Keratinocyte (primary cell): ENCODE results near the gene TNNT2. TPM values are rescaled to one million over a fixed set of nuclear protein-coding genes. Genes with fewer than 3 reads are reported as not detected.

Source experiments
- DNase-seq: peaks from one replicate; pipeline ENCODE4 v3.0.0-alpha.2; 2011; ENCODE audit warnings: low read depth, missing footprints, low spot score
- FAIRE-seq: peaks from 2 replicates; lab custom pipeline; 2011; peaks lifted over from hg19 to GRCh38; lab: Jason Lieb, UNC
- H2AFZ ChIP-seq: 2 replicates; pipeline ENCODE4 v1.6.0; 2012; ENCODE audit warnings: low read length, control low read depth, inconsistent platforms; ENCODE audit not compliant: control insufficient read depth
- H3K27ac ChIP-seq: 2 replicates; pipeline ENCODE4 v1.5.1; 2011; ENCODE audit warnings: low read length; ENCODE audit not compliant: control insufficient read depth, insufficient read depth
- H3K27me3 ChIP-seq: 3 replicates; pipeline ENCODE4 v1.6.0; 2011; ENCODE audit warnings: low read length; ENCODE audit not compliant: control insufficient read depth, insufficient read depth; ENCODE audit errors: extremely low read depth
- H3K36me3 ChIP-seq, 2 experiments: 2 replicates in 1 of 2; 3 replicates in 1 of 2; pipeline ENCODE4 v1.5.1; 2011; ENCODE audit warnings: low read length in 2 of 2, mild to moderate bottlenecking in 1 of 2; ENCODE audit not compliant: control insufficient read depth in 2 of 2, insufficient read depth in 2 of 2; ENCODE audit errors: extremely low read depth in 1 of 2
- H3K4me1 ChIP-seq: 3 replicates; pipeline ENCODE4 v1.5.1; 2011; ENCODE audit warnings: low read length; ENCODE audit not compliant: control insufficient read depth, insufficient read depth; ENCODE audit errors: extremely low read depth
- H3K4me2 ChIP-seq: 3 replicates; pipeline ENCODE4 v1.6.0; 2011; ENCODE audit warnings: low read depth, low read length; ENCODE audit not compliant: control insufficient read depth, insufficient read depth; ENCODE audit errors: extremely low read depth
- H3K4me3 ChIP-seq, 3 experiments: fragments of 200-600 bp in 1 of 3; sonication (generic) in 1 of 3; 2 replicates in 2 of 3; 3 replicates in 1 of 3; pipeline ENCODE4 v1.5.1; 2011 to 2016; ENCODE audit warnings: low read length in 3 of 3, mild to moderate bottlenecking in 3 of 3, control low read depth in 2 of 3, inconsistent platforms in 1 of 3, low read depth in 1 of 3, mixed read lengths in 1 of 3, mixed run types in 1 of 3, moderate library complexity in 1 of 3; ENCODE audit not compliant: control insufficient read depth in 2 of 3, insufficient read depth in 2 of 3; ENCODE audit errors: extremely low read depth in 1 of 3
- H3K79me2 ChIP-seq: 2 replicates; pipeline ENCODE4 v1.6.0; 2012; ENCODE audit warnings: low read length; ENCODE audit not compliant: control insufficient read depth, insufficient read depth
- H3K9ac ChIP-seq: 3 replicates; pipeline ENCODE4 v1.6.0; 2011; ENCODE audit warnings: low read length; ENCODE audit not compliant: control insufficient read depth, insufficient read depth; ENCODE audit errors: extremely low read depth
- H3K9me1 ChIP-seq: 3 replicates; pipeline ENCODE4 v1.6.0; 2011; ENCODE audit warnings: low read length; ENCODE audit not compliant: control insufficient read depth, insufficient read depth; ENCODE audit errors: extremely low read depth
- H3K9me3 ChIP-seq: 2 replicates; pipeline ENCODE4 v1.5.1; 2012; ENCODE audit warnings: low read depth, low read length; ENCODE audit not compliant: control insufficient read depth
- H4K20me1 ChIP-seq: 3 replicates; pipeline ENCODE4 v1.6.0; 2011; ENCODE audit warnings: low read length; ENCODE audit not compliant: control insufficient read depth, insufficient read depth; ENCODE audit errors: extremely low read depth
- EZH2 ChIP-seq: IDR thresholded peaks from one replicate; pipeline ENCODE4 v1.6.1; 2012; ENCODE audit warnings: inconsistent platforms, mild to moderate bottlenecking, low read length, moderate library complexity
- dilution Hi-C: fragments of 300-500 bp; cut with MboI; formaldehyde crosslinking; loops from one replicate; pipeline ENCODE4 v1.7.0; 2020; ENCODE audit warnings: low sequenced_read_pairs; ENCODE audit not compliant: extremely low pct_ligation_motif_present
- polyA plus RNA-seq, 5 experiments: library from polyadenylated mRNA; depleted of rRNA in 3 of 5; stranded (reverse) in 3 of 5; stranded (forward) in 1 of 5; unstranded in 1 of 5; fragments of >200 nt; gene quantifications; 1 replicate in 1 of 5; 2 replicates in 3 of 5; 3 replicates in 1 of 5; pipeline versions ENCODE4 v1.2.1 to v1.2.3, GENCODE V29; 2011 to 2012; ENCODE audit warnings: missing spikeins in 2 of 5, low read depth in 1 of 5, low replicate concordance in 1 of 5
- TF ChIP-seq, protein P1 (sequence below), 3 experiments: IDR thresholded peaks in 1 of 3; conservative IDR thresholded peaks in 1 of 3; optimal IDR thresholded peaks in 1 of 3; 2 replicates in 2 of 3; 3 replicates in 1 of 3; pipeline versions ENCODE3 to v1.5.1; 2011; ENCODE audit warnings: low read length in 3 of 3, mild to moderate bottlenecking in 3 of 3, moderate library complexity in 2 of 3, control low read depth in 1 of 3, inconsistent platforms in 1 of 3; ENCODE audit not compliant: insufficient read depth in 2 of 3; ENCODE audit errors: extremely low read depth in 1 of 3

The TNNT2 gene
- polyA plus RNA-seq, 1 donor (not counting 4 experiments of a cell fraction or from before 2014, with no cell fraction given) = 1.4 TPM

DNA sequence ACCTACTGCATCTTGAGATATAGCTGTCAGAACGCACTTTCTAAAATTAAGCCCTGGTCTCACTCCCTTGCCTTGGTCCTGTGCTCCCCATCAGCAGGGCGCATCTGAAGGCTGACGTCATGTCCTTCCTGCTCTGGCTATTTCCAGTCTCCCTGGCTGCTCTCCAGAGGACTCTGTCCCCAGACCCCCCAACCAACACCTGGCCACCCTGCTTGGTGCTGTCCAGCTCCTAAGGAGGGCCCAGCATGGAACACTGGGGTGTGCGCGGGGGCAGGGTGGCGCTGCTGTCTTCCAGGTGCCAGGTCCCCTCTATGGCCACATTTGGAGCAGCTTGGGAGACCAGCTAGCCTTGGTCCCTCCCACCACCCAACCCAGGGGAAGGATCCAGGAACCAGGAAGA is 8.3 kb downstream of the TNNT2 start:
- FAIRE-seq (no peak), DNase-seq (no peak)
- no peaks in the 10 kb centered on the region for H3K36me3 ChIP-seq
- no peaks in the 10 kb centered on the region for H4K20me1 ChIP-seq
- H3K9me1 ChIP-seq = no peaks in the 10 kb centered on the region
- H3K4me2 ChIP-seq = no peak overlapping the region
- H3K79me2 ChIP-seq = no peaks in the 10 kb centered on the region
- TF ChIP-seq, protein P1, sequence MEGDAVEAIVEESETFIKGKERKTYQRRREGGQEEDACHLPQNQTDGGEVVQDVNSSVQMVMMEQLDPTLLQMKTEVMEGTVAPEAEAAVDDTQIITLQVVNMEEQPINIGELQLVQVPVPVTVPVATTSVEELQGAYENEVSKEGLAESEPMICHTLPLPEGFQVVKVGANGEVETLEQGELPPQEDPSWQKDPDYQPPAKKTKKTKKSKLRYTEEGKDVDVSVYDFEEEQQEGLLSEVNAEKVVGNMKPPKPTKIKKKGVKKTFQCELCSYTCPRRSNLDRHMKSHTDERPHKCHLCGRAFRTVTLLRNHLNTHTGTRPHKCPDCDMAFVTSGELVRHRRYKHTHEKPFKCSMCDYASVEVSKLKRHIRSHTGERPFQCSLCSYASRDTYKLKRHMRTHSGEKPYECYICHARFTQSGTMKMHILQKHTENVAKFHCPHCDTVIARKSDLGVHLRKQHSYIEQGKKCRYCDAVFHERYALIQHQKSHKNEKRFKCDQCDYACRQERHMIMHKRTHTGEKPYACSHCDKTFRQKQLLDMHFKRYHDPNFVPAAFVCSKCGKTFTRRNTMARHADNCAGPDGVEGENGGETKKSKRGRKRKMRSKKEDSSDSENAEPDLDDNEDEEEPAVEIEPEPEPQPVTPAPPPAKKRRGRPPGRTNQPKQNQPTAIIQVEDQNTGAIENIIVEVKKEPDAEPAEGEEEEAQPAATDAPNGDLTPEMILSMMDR (optimal IDR thresholded peaks at IDR 0.05 in 1 of 3, IDR thresholded peaks at IDR 0.05 in 1 of 3, conservative IDR thresholded peaks at IDR 0.05 in 1 of 3; ENCODE audit: extremely low read depth in 1 of 3, insufficient read depth in 2 of 3, low read length in 3 of 3) = no peak
- no peak for TF ChIP-seq EZH2
- H3K4me1 ChIP-seq = no peaks in the 10 kb centered on the region
- no peak overlapping the region for H3K4me3 ChIP-seq
- no peak overlapping the region for H2AFZ ChIP-seq
- H3K27ac ChIP-seq = no peak overlapping the region
- H3K9ac ChIP-seq = no peak overlapping the region
- dilution Hi-C loops = no loop called here
- no peaks in the 10 kb centered on the region for H3K9me3 ChIP-seq
- peaks cover 50% of the 10 kb centered on the region for H3K27me3 ChIP-seq

DNA sequence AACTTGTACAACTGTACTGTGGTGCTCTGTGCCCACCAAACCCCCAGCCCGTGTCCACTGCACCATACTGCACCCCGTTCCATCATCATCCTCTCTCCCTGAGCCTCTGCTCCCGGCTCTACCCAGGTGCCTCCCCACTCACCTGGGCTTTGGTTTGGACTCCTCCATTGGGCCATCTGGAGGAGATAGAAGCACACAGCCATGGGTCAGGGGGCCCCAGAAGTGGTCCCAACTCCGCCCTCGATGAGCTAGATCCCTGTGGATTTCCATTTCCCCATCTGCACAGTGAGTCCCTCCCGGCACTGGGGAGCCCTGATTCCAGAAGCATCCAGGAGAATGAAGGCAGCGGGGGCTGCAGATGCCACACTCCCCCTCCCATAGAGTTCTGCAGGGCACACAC is 10.8 kb downstream of the TNNT2 start:
- peaks cover 40% of the 10 kb centered on the region for H3K27me3 ChIP-seq
- TF ChIP-seq, protein P1 (optimal IDR thresholded peaks at IDR 0.05 in 1 of 3, IDR thresholded peaks at IDR 0.05 in 1 of 3, conservative IDR thresholded peaks at IDR 0.05 in 1 of 3; ENCODE audit: extremely low read depth in 1 of 3, insufficient read depth in 2 of 3, low read length in 3 of 3) = no peak
- no peak for TF ChIP-seq EZH2
- H3K27ac ChIP-seq = no peak overlapping the region
- H3K9me1 ChIP-seq = no peaks in the 10 kb centered on the region
- H3K79me2 ChIP-seq = no peaks in the 10 kb centered on the region
- dilution Hi-C loops = no loop called here
- no peak overlapping the region for H3K4me3 ChIP-seq
- no peaks in the 10 kb centered on the region for H3K4me1 ChIP-seq
- no peak for DNase-seq
- no peaks in the 10 kb centered on the region for H4K20me1 ChIP-seq
- no peaks in the 10 kb centered on the region for H3K36me3 ChIP-seq
- no peaks in the 10 kb centered on the region for H3K9me3 ChIP-seq
- H2AFZ ChIP-seq = no peak overlapping the region
- H3K9ac ChIP-seq = no peak overlapping the region
- no peak overlapping the region for H3K4me2 ChIP-seq
- no peak for FAIRE-seq
